CD4-positive, alpha-beta T cell treated with Interleukin-17A for 4 hours (primary cell): ENCODE results near the gene NID1.
A peak's percentile ranks its signal among the peaks of the same experiment; 100 is the strongest.

Experiments
- DNase-seq: peaks from one replicate; pipeline ENCODE4 v3.0.0-alpha.2; 2020; ENCODE audit warnings: mixed read lengths

NID1 gene

DNA sequence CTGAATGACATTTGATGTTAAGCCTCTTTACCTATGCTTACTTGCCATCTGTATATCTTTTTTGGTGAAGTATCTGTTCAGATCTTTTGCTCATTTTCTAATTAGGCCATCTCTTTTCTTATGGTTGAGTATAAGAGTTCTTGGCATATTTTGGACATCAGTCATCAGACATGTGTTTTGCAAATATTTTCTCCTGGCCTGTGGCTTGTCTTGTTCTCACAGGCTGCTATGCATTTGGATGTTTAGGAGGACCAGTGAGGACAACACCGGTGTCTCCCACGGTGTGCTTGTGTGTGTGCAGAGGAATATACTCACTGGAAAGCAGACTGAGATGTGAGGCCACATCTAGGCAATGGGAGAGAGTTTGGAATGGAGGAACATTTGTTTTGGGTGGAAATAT, 111.1 kb downstream of the NID1 start:
- no peak for DNase-seq

DNA sequence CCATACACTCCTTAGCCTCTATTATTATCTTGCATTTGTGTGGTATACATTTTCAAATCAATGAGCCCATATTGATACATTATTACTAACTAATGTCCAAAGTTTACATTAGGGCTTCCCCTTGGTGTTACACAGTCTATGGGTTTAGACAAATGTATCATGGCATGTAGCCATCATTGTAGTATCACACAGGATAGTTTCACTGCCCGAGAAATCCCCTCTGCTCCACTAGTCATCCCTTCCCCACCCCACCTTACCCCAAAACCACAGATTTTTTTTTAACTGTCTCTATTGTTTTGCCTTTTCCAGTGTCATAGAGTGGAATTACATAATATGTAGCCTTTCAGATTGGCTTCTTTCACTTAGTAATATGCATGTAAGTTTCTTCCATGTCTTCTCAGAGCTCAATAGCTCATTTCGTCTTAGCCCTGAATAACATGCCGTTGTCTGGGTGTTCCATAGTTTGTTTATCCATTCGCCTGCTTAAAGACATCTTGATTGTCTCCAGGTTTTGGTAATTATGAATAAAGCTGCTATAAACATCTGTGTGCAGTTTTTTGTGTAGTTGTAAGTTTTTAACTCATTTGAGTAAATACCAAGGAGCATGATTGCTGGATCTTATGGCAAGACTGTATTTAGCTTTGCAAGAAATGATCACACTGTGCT, 111.8 kb downstream of the NID1 start:
- DNase-seq, result no peak

DNA sequence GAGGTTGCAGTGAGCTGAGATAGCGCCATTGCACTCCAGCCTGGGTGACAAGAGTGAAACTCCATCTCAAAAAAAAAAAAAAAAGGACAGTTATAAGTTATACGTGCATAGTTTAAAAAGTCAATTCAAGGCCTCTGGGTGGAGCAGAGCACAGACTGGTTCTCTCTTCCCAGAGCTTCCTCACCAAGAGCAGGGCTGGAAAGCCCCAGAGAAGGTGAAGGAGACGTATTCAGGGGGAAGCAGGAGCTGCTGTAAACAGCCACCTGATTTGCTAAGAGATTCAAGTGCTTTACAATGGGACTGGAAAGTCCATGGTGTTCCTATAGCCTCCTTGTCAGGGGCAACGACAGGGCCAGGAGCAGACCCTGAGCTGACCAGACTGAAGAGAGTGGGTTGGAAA, 113.2 kb downstream of the NID1 start:
- no peak for DNase-seq

DNA sequence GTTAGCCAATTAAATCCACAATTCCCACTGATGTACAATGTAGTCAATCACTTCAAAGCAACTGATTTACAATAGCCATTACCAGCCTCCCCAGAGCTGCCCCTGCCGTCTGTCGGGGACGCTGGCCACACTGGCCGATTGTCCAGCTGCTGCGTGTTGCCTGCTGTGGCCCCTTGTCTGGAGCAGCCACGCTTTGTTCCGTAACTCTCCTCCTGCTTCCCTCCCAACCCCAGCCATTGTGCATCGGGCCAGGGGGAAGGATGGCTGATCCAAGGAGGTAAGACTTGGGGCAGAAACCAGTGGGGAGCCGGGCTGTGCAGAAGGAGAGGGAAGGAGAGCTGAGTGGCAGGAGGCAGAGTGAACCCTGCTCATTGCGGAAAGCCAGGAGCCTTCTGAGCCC, 114.6 kb downstream of the NID1 start:
- no peak for DNase-seq

DNA sequence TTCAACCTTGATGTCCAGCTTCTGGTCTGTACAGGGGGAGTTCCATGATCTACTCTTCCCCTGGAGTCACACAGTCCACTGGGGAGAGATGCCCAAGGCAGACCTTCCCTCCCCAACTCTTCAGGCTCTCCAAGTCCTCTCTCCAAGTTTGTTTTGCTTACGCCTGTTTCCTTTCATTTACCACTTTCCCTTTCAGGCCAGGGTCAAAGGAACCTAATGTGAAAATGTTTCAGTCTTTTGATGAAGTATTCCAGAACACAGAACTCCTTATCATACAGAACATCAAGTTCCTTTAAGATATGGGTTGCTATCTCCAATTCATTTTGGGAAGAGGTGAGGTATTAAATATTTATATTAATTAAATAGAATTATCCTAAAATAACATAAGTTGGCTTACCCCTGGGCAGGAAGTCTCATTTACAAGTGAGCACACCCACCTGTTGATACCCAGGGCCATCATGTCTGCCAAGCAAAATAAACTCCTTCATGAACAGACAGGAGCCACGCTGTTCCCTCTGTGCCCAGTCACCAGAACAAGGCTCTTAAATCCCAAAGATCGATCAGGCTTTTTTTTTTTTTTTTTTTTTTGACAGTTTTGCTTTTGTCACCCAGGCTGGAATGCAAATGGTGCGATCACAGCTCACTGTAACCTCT, 116.0 kb downstream of the NID1 start:
- no peak for DNase-seq

DNA sequence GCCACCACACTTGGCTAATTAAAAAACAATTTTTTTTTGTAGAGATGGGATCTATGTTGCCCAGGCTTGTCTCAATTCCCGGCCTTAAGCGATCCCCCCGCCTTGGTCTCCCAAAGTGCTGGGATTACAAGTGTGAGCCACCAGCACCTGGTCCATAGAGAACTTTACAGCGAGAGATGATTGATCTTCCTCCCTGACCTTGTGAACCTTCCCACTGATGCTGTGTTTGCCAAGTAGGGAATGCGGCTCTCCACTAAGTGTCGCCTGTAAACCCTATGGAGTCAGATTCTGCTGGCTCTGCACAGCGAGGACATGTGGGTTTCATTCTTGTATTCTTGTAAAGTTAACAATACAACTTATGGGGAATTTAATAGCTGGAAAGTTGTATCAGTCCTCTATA, 116.9 kb downstream of the NID1 start:
- no peak for DNase-seq

DNA sequence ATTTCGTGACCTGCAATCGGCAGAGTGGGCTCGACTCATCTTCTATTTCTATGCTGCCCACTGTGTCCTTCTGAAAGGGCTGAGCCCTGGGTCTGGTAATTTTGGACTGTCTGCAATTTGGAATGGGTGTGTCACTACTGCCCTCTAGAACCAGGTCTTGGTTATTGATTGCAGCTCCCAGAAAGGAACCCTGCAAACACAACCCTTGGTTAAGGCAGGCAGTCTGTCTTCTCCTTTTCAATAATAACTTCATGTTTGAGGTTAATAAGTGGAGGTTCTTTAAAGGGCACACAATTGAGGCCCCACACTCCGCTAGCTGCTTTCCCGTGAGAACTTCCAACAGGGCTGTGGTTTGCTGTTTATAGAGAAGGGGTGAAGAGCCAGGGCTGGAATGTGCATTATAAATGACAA, 118.3 kb downstream of the NID1 start:
- no peak for DNase-seq

DNA sequence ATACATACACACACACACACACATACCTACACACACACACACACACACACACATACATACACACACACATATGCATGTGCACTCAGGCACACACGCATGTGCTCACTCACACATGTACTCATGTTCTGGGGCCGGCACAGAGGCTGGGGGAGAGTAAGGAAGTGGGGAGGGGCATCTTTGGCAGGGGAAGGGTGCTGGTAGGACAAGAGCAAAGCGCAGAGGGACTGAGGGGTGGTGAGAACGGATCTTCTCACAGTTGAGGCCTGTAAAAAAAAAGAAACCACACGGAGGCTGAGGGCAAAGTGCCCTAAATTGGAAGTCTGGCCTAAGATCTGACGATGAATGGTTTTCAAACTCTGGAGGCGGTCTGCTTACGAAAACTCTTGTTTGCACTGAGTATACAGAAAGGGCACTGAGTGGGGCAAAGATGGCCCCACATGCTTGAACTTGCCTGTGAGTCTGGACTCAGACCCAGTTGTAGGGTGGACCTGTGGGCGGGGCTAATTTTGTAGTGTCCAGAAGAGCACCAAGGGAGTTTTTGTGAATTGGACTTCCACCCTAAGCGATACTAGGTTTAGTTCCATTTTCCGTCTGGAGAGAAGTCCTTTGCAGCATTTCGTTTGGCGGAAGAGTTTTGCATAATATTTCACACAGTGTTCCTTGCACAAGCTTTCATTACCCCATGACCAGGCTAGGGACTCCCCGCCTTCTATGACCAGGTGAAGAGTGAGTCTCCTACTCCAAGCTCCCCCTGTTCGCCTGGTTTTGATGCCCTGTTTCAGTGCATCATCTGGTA, 118.9 kb downstream of the NID1 start:
- no peak for DNase-seq

DNA sequence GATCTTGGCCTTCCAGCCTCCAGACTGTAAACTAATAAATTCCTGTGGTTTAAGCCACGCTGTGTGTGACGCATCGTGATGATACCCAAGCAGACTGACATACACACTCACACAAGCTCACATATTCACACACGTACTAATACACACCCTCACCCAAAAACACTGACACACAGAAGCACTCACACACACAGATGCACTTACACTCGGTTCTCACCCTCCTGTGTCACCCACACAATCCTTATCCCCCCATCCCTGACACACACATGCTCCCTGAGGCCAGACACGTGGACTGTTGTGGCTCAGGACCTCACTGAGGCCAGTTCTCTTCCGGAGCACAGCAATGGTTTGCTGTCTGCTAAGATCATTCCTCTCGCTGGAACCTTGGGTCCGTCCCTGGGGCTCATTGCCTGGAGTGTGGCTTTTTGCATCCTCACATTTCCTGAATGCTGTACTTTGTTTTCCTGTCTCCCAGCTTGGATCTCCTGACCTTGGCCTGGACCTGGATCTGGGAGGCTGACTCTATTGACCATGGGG, 121.2 kb downstream of the NID1 start:
- DNase-seq, result no peak

DNA sequence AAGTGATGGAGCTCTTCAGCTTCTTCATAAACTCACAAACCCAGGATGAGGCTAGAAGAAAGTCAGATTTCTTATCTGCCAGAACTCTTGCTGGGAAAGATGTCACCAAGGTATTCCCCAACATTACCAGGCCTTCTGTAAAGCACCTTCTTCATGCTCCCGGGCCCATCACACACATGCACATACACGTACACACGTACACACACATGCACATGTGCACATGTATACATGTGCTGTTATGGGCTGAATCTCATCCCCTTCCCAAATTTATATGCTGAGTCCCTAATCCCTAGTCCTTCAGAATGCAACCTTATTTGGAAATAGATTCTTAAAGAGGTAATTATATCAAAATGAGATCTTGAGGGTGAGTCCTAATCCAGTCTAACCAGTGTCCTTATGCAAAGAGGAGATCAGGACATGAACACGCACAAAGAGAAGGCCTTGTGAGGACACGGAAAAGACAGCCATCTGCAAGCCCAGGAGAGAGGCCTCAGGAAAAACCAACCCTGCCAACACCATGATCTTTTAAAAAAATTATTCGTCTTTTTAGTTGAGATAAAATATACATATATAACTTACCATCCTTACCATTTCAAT, 121.8 kb downstream of the NID1 start:
- DNase-seq, result no peak

DNA sequence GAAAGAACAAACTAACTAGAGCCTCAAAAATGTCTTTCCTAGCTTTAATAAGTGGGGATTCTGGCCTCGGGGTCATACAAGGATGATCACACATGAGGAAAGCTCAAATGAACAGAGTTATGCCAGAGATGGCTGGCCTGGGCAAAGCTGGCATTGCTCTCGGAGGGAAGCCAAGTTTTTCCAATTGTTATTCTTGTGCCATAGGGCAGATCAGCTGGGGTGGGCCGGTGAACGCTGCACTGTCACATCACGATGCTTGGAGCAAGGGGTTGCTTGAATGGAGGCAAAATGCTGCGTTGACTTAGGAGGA, 122.3 kb downstream of the NID1 start:
- no peak for DNase-seq

DNA sequence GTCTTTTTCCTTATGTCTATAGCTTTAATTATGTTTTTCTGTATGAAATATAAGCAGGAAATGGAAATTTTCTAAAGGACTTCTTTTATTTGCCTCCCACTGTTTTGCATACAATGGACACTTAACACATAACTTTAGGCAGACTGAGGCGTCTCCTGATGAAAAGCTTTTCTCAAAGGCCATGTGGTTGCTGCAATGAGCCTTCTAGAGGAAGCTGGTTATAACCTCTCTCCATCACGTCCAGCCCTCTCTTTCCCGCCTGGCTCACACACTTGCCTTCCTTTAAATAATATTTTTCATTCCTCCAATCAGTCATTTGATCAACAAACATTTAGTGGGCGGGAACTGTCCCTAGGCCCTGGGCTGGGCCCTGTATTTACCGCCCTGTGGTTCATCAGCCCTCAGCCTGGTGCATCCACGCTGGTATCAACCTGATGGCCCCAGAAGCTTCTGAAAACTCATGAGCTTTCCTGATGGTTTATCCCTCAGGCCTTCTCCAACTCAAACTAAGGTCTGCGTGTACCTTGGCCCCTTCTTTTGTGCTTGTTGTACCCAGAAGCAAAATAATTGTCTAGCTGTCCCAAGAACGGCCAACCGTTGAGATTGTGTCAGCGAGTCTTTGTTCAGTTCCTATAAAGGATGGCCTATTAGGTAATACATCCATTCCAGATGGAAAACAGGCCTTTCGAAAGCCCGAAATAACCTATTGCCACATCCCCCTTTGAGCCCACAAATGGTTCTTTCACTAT, 122.8 kb downstream of the NID1 start:
- DNase-seq, result no peak

DNA sequence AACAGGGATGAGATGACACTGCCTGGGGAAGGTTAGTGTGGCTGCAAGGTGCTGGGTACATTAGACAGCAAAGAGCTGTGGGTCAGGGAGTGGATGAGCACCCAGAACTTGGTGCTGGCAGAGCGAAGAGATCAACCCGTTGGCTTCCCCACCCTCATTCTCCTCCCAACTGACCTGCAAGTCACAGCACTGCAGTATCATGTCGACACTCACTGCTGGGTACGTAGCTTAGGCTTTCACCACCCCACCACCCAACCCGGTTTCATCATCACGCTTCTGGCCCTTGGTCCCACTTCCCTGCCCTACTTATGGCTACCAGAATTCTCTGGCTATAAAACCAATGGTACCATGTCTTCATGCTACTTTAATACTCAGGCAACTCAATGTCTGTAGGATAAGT, 124.6 kb downstream of the NID1 start:
- DNase-seq, result no peak

DNA sequence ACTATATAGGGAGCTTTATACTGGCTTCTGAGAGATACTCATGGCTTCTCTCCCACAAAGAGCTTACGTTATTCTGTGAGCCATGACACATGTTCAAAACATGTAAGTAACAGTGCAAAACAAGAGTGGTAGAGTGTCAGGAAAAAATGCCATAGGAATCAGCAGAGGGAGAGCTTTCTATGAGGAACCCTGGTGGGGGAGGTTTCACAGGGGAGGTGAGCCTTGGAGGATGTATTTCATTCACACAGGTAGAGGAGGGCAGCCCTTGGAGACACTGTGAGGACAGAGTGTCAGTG, 125.5 kb downstream of the NID1 start:
- DNase-seq, result no peak

DNA sequence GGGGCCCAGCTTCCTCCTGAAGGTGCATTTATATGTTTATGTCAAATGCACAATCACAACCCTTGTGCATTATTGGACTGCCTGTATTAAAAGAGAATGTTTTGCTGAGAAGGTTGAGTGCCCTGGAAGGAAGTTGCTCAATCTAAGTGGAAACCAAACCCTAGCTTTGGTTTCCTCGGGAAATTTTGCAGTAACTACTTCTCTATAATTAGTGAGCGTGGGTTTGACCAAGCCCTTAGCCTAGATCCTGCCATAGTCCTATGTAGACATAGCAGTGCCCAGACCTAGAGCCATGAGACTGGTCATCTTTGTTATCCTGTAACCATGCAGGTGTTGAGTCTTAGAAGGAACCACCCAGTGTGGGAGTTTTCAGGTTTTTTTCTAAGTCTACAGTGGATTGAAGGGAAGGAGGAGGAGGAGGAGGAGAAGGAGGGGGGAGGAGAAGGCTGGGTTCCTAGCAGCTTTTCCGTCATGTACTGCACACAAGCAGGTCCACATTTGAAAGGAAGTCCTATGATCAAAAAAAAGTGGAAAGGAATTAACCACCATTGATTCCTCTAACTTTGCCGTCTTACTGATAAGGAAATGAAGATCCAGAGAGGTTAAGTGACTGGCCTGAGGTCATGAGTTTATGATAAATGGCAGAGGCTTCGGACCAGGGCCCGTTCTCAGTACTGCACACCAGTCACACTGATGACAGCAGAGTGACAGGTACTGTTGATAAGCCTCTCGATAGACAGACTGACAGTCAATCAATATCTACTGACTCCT, 126.0 kb downstream of the NID1 start:
- no peak for DNase-seq

DNA sequence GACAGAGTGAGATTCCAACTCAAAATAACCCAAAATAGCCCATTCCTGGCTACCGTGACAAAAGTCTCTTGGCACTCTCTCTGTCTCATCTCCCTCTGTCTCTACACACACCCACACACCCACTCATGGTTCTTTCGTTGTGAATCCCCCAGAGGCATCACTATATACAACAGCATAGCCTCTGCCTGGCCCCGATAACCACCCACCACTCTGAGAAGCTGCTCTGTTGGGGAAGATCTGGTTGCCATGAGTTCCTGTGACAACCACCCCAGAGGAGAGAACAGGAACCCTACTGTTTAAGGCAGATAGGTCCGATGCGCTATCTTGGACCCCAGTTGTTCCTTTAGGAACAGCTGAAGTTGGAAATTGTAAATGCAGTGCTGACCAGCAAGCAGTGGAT, 127.8 kb downstream of the NID1 start:
- DNase-seq, result no peak

DNA sequence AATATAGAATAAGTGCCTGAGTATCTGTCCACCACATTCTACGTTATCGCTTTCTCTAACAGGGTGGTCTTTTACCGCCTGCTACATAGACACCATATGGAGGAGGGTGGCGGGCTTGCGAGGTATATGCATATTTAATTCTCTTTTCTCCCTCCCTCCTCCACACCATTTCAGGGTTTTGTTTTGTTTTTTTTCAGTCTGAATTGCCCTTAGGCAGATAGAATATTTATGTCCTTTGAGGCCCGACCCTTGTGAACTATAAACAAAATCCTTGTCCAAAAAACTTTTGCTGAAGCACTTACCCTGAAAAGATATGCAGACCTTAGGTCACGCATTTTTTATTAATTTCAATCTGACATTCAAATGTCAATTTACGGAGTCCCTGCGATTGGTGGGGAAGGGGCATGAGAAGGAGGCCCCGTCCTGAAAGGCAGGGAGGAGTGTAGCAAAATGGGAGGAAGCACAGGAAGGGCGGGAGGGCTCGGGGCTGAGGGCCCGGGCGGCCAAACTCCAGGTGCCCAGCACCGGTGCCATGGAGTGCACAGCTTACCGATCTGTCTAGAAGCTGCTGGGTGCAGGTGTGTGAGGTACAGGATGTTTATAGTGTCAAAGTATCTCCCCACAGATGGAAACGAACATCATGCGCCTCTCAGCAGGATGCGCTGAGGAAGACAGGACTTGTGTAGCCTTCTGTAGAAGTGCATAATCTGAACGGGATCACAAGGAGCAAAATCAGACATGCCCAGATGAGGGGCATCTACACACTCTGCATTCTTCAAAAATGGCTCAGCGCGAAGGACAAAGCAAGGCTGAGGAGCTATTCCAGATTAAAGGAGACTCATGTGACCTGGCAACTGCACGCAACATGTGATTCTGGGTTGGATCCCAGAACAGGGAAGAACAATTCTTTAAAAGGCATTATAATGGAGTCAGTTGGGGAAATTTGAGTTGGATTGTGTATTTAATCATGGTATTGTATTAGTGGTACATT, 129.4 kb downstream of the NID1 start:
- no peak for DNase-seq

DNA sequence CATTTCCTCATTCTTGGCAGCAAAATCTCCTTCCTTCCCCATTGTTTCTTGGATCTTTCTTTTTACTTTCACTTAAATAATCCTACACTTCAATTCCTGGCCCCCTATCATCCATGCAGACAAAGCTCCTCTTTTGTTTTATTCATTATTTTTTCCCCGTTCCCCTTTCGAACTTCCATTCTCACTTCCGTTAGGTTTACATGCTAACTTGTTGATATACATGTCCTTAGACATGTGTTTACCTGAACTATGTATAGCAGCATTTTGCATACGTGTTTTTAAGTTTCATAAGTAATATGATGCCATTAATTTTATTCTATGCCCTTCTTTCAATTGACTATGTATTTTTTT, 131.1 kb downstream of the NID1 start:
- no peak for DNase-seq

DNA sequence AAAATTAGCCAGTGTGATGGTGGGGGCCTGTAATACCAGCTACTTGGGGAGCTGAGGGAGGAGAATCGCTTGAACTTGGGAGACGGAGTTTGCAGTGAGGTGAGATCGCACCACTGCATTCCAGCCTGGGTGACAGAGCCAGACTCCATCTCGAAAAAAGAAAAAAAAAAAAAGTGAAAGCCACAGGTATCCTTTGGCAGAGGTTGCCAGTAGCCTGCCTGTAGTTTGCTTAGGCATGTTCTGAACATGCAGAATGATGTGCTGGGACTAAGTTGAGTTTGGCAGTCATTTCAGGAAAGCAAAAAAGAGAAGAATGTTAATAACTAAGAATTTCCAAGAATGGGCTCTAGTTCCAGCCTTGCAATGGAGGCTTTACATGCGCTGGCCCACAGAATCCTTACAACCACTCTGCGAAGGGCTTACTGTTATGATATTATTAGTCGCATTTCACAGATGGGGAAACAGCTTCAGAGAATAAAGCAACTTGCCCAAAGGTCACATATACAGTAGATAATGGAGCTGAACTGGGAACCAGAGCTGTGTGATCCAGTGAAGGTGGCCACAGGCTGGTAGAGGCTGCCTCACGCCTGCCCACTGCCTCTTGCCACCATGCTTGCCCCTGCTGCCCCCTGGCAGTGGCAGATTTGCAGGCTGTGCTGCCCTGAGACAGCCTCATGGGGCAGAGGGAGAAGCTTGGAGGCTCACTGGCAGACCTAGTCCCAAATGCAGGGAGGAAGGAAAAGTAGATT, 131.7 kb downstream of the NID1 start:
- DNase-seq, result peak; percentile 25

DNA sequence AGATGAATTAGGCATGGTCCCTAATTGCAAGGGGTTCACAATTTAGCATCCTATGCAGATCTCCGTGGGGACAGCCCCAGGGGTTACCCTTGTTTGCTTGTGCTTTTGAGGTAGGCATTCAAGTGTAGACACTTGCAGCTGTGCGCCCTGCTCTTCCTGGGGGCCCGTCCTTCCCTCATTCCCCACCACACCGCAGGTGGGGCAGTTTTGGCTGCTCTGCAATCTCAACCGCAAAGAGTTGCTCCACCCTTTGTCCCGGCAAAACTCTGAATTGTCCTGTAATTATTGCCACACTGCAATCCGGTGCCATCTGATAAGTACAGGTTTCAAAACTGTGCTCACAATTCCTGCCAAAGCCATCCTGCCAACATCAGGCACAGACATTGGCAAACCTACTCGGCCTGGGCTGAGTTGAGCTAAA, 132.8 kb downstream of the NID1 start:
- no peak for DNase-seq
